BLaER1 (cell line): ENCODE results near the gene PTPRJ.

ENCODE experiments used
- H3K27ac ChIP-seq: shearing (Covaris generic); formaldehyde crosslinking; 2 replicates; pipeline ENCODE4 v1.8.1; 2022
- H3K27me3 ChIP-seq: shearing (Covaris generic); formaldehyde crosslinking; 2 replicates; pipeline ENCODE4 v1.8.1; 2022
- H3K36me3 ChIP-seq: shearing (Covaris generic); formaldehyde crosslinking; 2 replicates; pipeline ENCODE4 v1.8.1; 2022
- H3K4me1 ChIP-seq: shearing (Covaris generic); formaldehyde crosslinking; 2 replicates; pipeline ENCODE4 v1.8.1; 2022
- H3K4me2 ChIP-seq: shearing (Covaris generic); formaldehyde crosslinking; 2 replicates; pipeline ENCODE4 v1.8.1; 2022
- H3K4me3 ChIP-seq: shearing (Covaris generic); formaldehyde crosslinking; 2 replicates; pipeline ENCODE4 v1.8.1; 2022
- H3K9ac ChIP-seq: shearing (Covaris generic); formaldehyde crosslinking; 2 replicates; pipeline ENCODE4 v1.8.1; 2022
- H3K9me3 ChIP-seq: shearing (Covaris generic); formaldehyde crosslinking; 2 replicates; pipeline ENCODE4 v1.8.1; 2022
- H4K20me1 ChIP-seq: shearing (Covaris generic); formaldehyde crosslinking; 2 replicates; pipeline ENCODE4 v1.8.1; 2022
- Cebpa-rat ChIP-seq: shearing (Covaris generic); IDR thresholded peaks from 2 replicates; pipeline ENCODE4 v1.8.1; 2022

The PTPRJ gene

DNA sequence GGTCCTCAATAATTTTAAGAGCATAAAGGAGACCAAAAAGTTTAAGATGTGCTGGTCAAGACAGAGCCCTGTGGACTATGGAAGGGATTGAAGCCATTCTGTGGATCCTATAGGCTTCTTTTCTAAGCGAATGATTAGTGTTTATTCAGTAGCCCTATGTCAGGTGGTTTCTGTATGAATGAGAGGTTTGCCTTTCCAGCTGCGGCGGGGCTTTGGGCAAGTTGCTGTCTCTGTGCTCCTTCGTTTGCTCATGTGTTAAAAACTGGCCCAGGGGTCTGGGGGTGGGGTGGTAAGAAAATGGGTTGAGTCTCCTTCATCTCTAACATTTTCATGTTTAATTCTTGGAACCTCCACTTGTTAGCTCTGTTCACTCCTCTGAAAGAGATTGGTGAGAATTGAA, 105.3 kb downstream of the PTPRJ start:
- Histone ChIP-seq H3K9ac (no peak overlapping the region), H3K36me3 (0 out of 2 replicates have a peak, but pooled peaks cover 2% of the 10 kb centered on the region), H3K4me2 (no peak overlapping the region), H3K27ac (no peak overlapping the region), H3K9me3 (peaks cover 10% of the 10 kb centered on the region; the same call in 1 of the 2 replicates), H3K4me1 (peaks cover 33% of the 10 kb centered on the region), H3K4me3 (no peak overlapping the region), H4K20me1 (no peaks in the 10 kb centered on the region), H3K27me3 (no peaks in the 10 kb centered on the region)
- no peak for TF ChIP-seq Cebpa-rat

DNA sequence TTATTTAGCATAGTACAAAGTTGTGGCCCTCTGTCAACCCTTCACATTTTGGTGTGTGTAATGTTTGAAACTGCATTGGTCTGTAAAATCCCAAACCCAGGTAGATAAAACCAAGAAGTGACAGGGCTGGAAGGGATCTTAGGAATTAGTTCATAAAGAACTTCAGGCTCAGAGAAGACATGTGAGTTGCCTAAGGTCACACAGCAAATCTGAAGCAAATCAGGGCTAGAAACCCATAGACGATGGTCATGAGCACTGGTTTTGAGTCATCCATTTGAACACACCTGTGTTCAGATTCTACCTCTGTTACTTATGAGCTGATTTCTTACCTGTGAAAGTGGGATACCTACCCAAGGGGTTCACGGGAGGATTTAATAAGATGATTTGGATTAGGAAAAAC, 107.1 kb downstream of the PTPRJ start:
- Histone ChIP-seq H3K36me3 (0 out of 2 replicates have a peak, but pooled peaks cover 2% of the 10 kb centered on the region), H3K27ac (no peak overlapping the region), H3K4me1 (peaks cover 18% of the 10 kb centered on the region), H3K27me3 (no peaks in the 10 kb centered on the region), H3K9me3 (peaks cover 10% of the 10 kb centered on the region; the same call in 1 of the 2 replicates), H3K4me3 (no peak overlapping the region), H4K20me1 (no peaks in the 10 kb centered on the region), H3K4me2 (peak overlapping the region; percentile 25; the same call in 1 of the 2 replicates), H3K9ac (no peak overlapping the region)
- no peak for TF ChIP-seq Cebpa-rat

DNA sequence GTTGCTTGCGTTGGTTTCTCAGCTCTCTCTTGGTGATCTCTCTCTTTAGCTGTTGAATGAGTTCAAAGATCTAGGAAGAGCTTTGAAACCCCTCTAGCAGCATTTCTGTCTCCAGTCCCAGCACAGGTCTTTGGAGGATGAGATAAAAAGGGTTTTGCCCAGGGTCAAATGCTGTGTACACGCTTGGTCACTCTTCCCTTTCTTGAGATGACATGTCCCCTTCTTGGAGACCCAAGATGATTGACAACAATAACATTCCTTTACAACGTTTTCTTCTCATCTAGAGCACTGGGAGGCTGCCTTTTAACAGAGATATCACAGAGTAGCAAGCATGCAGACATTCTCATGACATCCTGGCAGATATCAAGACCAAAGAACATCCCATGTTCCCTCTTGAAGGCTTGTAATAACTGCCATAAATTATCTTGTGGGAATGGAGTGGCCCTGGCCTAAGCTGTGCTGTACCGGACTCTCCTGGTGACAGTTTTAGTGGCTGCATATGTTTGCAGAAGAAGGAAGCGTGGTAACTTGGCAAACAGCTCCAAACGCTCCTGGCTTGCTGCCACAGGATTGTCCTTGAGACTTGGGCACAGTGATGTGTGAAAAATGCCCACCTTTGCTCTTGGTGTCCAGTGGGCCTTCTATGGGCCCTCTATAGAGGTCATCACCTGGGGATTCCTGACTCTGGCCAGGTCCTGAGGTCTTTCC, 107.8 kb downstream of the PTPRJ start:
- Histone ChIP-seq H3K4me3 (no peak overlapping the region), H3K9ac (no peak overlapping the region), H3K27ac (no peak overlapping the region), H3K36me3 (0 out of 2 replicates have a peak, but pooled peaks cover 2% of the 10 kb centered on the region), H3K4me1 (peaks cover 18% of the 10 kb centered on the region), H3K27me3 (no peaks in the 10 kb centered on the region), H4K20me1 (no peaks in the 10 kb centered on the region), H3K4me2 (peak overlapping the region; percentile 25; the same call in 1 of the 2 replicates), H3K9me3 (peaks cover 10% of the 10 kb centered on the region; the same call in 1 of the 2 replicates)
- no peak for TF ChIP-seq Cebpa-rat

DNA sequence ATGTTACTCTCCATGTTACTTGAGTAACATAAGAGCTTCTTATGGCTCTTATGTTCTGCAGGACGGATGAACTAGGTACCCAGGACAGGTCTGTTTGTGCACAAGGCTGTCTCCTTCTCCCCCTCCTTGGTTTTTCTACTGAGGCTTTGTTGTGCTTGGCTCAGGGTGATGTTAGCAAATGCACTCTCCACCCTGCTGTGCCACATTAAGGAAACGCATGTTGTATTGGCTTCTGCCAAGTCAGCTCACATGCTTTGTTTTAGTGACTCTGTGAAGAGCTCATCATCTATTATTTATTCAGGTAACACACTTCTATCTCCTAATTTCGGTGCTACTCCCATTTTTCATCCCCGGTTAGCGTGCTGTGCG, 108.3 kb downstream of the PTPRJ start:
- H3K4me3 ChIP-seq, result no peak overlapping the region
- H3K27ac ChIP-seq, result no peak overlapping the region
- H3K4me2 ChIP-seq, result peak overlapping the region; percentile 25; the same call in 1 of the 2 replicates
- H3K36me3 ChIP-seq, result 0 out of 2 replicates have a peak, but pooled peaks cover 2% of the 10 kb centered on the region
- peaks cover 7% of the 10 kb centered on the region; the same call in 1 of the 2 replicates for H3K9me3 ChIP-seq
- H3K27me3 ChIP-seq, result no peaks in the 10 kb centered on the region
- H4K20me1 ChIP-seq, result no peaks in the 10 kb centered on the region
- H3K9ac ChIP-seq, result no peak overlapping the region
- TF ChIP-seq Cebpa-rat, result no peak
- peaks cover 20% of the 10 kb centered on the region for H3K4me1 ChIP-seq

DNA sequence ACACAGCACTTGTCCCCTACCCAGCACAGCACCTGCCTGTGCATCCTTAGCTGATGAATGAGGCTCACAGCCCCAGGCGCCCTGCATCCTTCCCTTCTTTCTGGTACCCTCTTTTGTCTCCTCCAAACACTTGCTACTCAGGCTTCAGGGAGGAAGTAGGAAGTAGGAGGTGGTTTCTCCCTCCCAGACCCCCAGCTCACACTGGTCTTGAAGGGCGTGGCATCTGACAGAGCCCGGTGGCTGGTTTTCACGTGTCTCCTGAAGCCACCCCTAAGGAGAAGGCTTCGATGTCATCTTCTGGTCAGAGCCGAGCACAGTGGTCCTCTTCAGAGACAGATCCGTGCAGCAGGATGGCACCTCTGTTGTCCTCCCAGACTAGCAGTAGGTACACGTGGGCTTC, 109.8 kb downstream of the PTPRJ start:
- Histone ChIP-seq H3K4me3 (no peak overlapping the region), H3K4me1 (peaks cover 30% of the 10 kb centered on the region), H3K27ac (no peak overlapping the region), H3K27me3 (no peaks in the 10 kb centered on the region), H3K4me2 (no peak overlapping the region), H3K9me3 (no peaks in the 10 kb centered on the region), H3K36me3 (no peaks in the 10 kb centered on the region), H3K9ac (no peak overlapping the region), H4K20me1 (no peaks in the 10 kb centered on the region)
- TF ChIP-seq Cebpa-rat, result no peak

DNA sequence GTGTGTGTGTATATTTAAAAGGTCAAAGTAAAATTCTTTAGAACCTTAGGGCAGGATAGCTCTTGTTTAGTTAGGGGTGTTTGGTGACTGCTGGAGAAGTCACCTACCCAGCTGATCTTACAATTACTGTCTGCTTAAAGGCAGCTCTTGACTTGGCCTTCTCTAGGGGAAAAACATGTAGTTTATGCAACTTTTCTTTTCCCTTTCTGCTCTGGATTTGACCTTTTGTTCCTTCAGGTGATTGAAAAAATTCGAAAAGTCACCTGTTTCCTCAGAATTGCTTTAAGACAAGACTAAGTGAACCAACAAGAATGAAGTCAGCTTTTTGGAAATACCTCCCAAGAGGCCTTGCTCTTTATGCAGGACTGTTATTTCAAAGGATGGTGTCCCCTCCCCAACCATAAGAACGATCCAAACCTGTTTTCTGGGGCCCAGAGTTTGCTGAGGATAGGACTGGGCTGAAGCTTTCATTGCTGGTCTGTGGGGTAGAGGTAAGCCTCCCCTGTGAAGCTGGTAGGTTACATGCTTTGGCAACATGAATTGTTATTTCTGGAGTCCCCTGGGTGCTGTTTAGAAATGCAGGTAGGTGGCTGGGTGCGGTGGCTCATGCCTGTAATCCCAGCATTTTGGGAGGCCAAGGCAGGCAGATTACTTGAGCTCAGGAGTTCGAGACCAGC, 111.2 kb downstream of the PTPRJ start:
- TF ChIP-seq Cebpa-rat, result no peak
- no peaks in the 10 kb centered on the region for H4K20me1 ChIP-seq
- no peak overlapping the region for H3K4me3 ChIP-seq
- H3K4me2 ChIP-seq, result no peak overlapping the region
- H3K36me3 ChIP-seq, result no peaks in the 10 kb centered on the region
- H3K9ac ChIP-seq, result no peak overlapping the region
- no peaks in the 10 kb centered on the region for H3K9me3 ChIP-seq
- no peak overlapping the region for H3K27ac ChIP-seq
- H3K27me3 ChIP-seq, result no peaks in the 10 kb centered on the region
- peaks cover 30% of the 10 kb centered on the region for H3K4me1 ChIP-seq

DNA sequence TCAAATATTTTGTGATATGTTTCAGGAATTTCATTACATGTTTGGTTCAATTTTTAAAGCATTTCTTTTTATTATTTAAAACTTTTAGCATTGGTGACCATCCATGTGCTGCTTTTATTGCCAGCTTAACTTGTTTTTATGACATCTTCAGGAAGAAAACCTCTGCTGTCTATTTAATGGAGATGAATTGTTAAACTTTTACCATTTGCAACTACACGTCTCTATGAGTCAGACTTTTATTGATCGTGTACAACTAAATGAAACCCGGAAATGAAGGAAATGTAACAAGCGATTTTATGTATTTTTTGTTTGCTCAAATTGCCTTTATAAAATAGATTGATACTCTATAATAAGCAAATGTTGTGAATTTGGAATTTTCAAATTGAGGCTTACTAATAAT, 113.0 kb downstream of the PTPRJ start:
- Histone ChIP-seq H3K36me3 (no peaks in the 10 kb centered on the region), H3K4me1 (peaks cover 21% of the 10 kb centered on the region), H3K27me3 (no peaks in the 10 kb centered on the region), H4K20me1 (no peaks in the 10 kb centered on the region), H3K9ac (no peak overlapping the region), H3K9me3 (no peaks in the 10 kb centered on the region), H3K4me2 (no peak overlapping the region), H3K27ac (no peak overlapping the region), H3K4me3 (no peak overlapping the region)
- no peak for TF ChIP-seq Cebpa-rat

DNA sequence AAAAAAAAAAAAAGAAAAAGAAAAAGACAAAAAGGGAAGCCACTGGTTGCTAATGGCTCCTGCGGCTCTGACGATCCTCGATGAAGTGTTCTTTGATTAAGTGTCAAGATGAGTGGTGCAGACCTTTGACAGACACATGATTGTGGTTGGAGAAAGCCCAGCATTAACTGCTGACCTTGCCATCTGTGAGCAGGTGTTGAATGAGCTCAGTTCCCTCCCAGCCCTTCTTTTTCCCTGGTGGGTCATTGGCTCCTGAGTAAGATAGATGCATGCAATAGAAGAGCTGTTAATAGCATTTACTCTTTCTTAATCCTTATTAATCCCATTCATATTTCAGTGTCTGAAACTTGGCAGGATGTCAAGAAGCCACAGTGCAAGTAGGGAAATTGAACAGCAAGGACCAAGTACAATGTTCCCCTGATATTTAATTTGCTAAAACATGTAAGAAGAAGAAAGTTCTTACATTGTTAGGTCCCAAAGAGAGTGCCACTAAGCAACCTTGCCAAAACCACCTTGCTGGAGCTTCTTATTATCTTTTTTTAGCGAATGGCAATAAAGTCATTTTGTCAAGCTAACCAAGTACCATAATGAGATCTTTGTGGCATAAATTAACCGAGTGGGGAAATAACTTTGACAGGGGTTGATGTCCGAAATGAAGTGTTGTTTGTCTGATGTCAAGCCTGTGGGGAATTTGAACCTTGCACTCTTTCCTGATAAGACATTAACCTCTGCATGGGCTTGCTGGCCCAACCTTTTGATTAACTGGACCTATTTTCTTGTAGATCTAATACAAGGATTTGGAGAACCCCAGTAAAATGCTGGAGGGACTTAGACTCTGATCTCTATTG, 113.7 kb downstream of the PTPRJ start:
- Histone ChIP-seq H3K4me3 (no peak overlapping the region), H3K9me3 (no peaks in the 10 kb centered on the region), H3K36me3 (no peaks in the 10 kb centered on the region), H3K27me3 (no peaks in the 10 kb centered on the region), H3K27ac (no peak overlapping the region), H3K9ac (no peak overlapping the region), H3K4me2 (no peak overlapping the region; the same call in 1 of the 2 replicates), H4K20me1 (no peaks in the 10 kb centered on the region), H3K4me1 (peaks cover 18% of the 10 kb centered on the region)
- no peak for TF ChIP-seq Cebpa-rat

DNA sequence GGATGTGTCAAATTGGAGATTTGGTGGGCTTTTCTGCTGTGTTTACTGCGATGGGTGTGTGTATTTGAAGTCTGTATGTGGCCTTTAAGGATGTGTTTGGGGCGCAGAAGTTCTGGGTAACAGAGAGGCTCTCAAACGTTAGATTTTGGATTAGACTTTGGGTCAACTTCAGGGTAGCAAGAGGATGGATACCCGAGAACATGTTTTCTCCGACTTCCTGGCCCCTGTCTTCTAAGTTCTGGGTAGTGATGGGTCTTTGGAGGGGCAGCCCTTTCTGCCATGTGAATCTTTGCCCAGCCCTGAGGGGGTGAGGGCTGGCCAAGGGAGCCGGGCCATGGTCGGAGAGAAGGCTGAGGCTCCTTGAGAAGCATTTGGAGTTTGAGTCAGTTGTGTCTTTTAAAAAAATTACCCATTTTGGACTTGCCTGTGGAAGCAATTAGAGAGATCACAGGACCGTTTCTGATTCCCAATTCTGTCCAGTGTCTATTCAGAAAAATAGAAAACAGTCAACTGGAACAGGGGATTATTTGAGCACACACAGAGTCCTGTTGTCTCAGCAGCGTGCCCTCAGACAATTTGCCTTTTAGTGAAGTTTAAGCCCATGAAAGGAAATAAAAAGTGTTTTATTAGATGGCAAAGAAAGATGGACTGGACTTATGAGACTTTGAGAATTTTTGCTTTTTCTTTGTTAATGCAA, 114.4 kb downstream of the PTPRJ start:
- no peaks in the 10 kb centered on the region for H3K27me3 ChIP-seq
- H3K4me1 ChIP-seq, result peaks cover 18% of the 10 kb centered on the region
- no peak overlapping the region for H3K4me2 ChIP-seq
- H4K20me1 ChIP-seq, result no peaks in the 10 kb centered on the region
- H3K27ac ChIP-seq, result no peak overlapping the region
- no peaks in the 10 kb centered on the region for H3K36me3 ChIP-seq
- no peak for TF ChIP-seq Cebpa-rat
- H3K9ac ChIP-seq, result no peak overlapping the region
- no peaks in the 10 kb centered on the region for H3K9me3 ChIP-seq
- H3K4me3 ChIP-seq, result no peak overlapping the region
